Right lobe of liver (tissue), 4 donors: ENCODE results near the gene XAB2.

Experiments
- CTCF ChIP-seq, 4 donors: fragments of 200-600 bp in 3 of 4; fragments of 450-650 bp in 1 of 4; IDR thresholded peaks; one replicate each; pipeline versions ENCODE4 v1.5.1 to v1.8.0; 2016 to 2022; ENCODE audit warnings: antibody characterized with exemption in 4 of 4, mild to moderate bottlenecking in 2 of 4
- POLR2A ChIP-seq: fragments of 450-650 bp; IDR thresholded peaks from one replicate; pipeline ENCODE4 v1.6.1; 2017; ENCODE audit warnings: antibody characterized with exemption, mild to moderate bottlenecking
- donor health status: DM: no; HTN: no; CAD: no.
- donor health status: DM: no; HTN: no; CAD: no.
- donor health status: DM: no; HTN: yes; CAD: no.

- TF ChIP-seq CTCF (IDR thresholded peaks at IDR 0.05) (no peak), POLR2A (no peak)
Measured at GRCh38 chr19:7638802-7639465, 9.6 kb upstream of the XAB2 start.
